PFSK-1 (cell line): ENCODE results near the gene L3MBTL4.

Experiments
- POLR2AphosphoS5 ChIP-seq: IDR thresholded peaks from 2 replicates; pipeline ENCODE4 v1.6.1; 2012; ENCODE audit warnings: low read depth, mild to moderate bottlenecking, control low read depth, low read length, moderate library complexity
- REST ChIP-seq, 2 experiments: IDR thresholded peaks; 2 replicates each; pipeline versions ENCODE4 v1.6.1 to v1.8.0; 2011 to 2012; ENCODE audit warnings: low read depth in 2 of 2, low read length in 2 of 2, control low read depth in 1 of 2, inconsistent platforms in 1 of 2, mild to moderate bottlenecking in 1 of 2, moderate library complexity in 1 of 2; ENCODE audit not compliant: insufficient read depth in 1 of 2
- TAF1 ChIP-seq: IDR thresholded peaks from 2 replicates; pipeline ENCODE4 v1.6.1; 2012; ENCODE audit warnings: low read length, control low read depth, borderline replicate concordance; ENCODE audit not compliant: insufficient read depth

- TF ChIP-seq POLR2AphosphoS5 (no peak), REST (IDR thresholded peaks at IDR 0.05; ENCODE audit: insufficient read depth in 1 of 2, low read depth in 2 of 2, low read length in 2 of 2) (no peak), TAF1 (no peak)
These were observed 401.4 kb downstream of the L3MBTL4 start for GRCh38 chr18:6013171-6013810.
